ENCODE measurements around the gene PLXNA2. TPM values are rescaled to one million over a fixed set of nuclear protein-coding genes. Genes with fewer than 3 reads are reported as not detected.

The PLXNA2 gene
- total and polyA plus RNA-seq, 2 of the 8 experiments (the other 6 are each of a cell fraction or from before 2014, with no cell fraction given) = 0.33 to 1.5 TPM

DNA sequence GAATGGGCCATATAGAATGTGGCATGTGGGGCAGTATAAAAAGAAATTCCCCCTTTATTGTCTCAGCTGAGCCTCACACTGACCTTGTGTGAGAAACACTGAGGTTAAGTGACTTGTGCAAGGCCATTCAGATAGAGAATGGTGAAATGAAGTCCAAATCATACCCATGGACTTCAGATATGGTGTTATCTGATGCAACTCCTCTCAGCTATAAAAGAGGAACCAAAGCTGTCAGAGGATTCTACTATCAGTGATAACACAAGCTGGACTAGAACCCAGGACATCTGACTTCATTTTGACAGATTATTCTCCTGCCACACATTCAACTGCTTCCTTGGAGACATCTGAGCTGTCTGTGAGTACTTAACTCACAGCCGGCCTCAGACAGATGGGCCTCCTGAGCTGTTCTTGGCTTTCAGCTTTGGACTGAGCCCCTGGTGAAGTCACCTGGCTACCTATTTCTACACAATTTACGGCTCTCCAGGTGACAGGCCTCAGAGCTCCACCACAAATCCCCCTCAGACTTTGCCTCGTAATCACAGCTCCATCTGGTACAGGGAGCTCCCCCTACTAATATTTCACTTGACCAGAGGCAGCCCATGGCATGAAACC, 104.6 kb downstream of the PLXNA2 start (continued):
- no peak for TF ChIP-seq CHD7 (IDR thresholded peaks at IDR 0.05; ENCODE audit: insufficient replicate concordance, low read length)
